ENCODE results near the gene FOS. TPM values are rescaled to one million over a fixed set of nuclear protein-coding genes. Genes with fewer than 3 reads are reported as not detected.

The FOS gene
- total RNA-seq, 1 experiment from 2014 or later, result 23.9 TPM

DNA sequence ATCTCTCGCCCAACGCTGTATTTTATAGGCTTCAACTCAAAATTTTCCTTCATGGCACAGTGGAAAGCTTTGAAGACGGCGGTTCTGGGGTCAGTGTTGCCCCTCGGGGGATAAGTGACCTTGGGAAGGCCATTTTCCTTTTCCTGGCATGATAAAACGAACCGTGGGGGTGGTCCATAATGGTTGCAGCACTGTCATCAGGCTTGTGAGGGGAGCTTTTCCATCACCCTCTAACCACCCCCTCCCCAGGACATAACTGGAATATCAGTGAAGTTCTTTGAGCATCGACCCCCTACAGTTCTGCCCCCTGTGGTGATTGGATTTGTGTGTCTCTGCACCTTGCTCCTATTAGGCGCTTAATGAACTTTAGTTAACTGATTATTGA is 16.0 kb downstream of the FOS start:
- peak; percentile 0; the same call in 1 of the 2 replicates for ATAC-seq
- H3K9me3 Mint-ChIP-seq, result no peaks in the 10 kb centered on the region
- peak overlapping the region; percentile 83 for H3K4me3 Mint-ChIP-seq
- POLR2A ChIA-PET, result interaction anchor here (0.6 to 4.1 kb wide), 13 partner anchors 10 to 370 kb away, joined by 3 to 35 read pairs (median 5); partner anchors contain the start of genes ACYP1, FOS, NEK9 and ZC2HC1C
- H3K36me3 Mint-ChIP-seq, result no peaks in the 10 kb centered on the region
- CTCF ChIA-PET, result interaction anchor here (0.8 to 3.1 kb wide), 12 partner anchors 9 to 434 kb away, joined by 3 to 14 read pairs (median 4); partner anchors contain the start of gene NEK9
- peak; percentile 32 for DNase-seq (ENCODE audit: low spot score)
- peaks cover 12% of the 10 kb centered on the region for H3K4me1 Mint-ChIP-seq
- no peaks in the 10 kb centered on the region; the same call in 1 of the 2 replicates for H3K27me3 Mint-ChIP-seq (ENCODE audit: low read depth)
- peak overlapping the region; percentile 95 for H3K27ac Mint-ChIP-seq
- TF ChIP-seq MYBL2 (CRISPR knock-in tag; IDR thresholded peaks at IDR 0.05), result no peak
- TF ChIP-seq, protein P1, sequence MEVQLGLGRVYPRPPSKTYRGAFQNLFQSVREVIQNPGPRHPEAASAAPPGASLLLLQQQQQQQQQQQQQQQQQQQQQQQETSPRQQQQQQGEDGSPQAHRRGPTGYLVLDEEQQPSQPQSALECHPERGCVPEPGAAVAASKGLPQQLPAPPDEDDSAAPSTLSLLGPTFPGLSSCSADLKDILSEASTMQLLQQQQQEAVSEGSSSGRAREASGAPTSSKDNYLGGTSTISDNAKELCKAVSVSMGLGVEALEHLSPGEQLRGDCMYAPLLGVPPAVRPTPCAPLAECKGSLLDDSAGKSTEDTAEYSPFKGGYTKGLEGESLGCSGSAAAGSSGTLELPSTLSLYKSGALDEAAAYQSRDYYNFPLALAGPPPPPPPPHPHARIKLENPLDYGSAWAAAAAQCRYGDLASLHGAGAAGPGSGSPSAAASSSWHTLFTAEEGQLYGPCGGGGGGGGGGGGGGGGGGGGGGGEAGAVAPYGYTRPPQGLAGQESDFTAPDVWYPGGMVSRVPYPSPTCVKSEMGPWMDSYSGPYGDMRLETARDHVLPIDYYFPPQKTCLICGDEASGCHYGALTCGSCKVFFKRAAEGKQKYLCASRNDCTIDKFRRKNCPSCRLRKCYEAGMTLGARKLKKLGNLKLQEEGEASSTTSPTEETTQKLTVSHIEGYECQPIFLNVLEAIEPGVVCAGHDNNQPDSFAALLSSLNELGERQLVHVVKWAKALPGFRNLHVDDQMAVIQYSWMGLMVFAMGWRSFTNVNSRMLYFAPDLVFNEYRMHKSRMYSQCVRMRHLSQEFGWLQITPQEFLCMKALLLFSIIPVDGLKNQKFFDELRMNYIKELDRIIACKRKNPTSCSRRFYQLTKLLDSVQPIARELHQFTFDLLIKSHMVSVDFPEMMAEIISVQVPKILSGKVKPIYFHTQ (CRISPR knock-in tag; IDR thresholded peaks at IDR 0.05), result 0 out of 2 replicates have a peak, but pooled peaks have one; percentile 36
- TF ChIP-seq, protein P2, sequence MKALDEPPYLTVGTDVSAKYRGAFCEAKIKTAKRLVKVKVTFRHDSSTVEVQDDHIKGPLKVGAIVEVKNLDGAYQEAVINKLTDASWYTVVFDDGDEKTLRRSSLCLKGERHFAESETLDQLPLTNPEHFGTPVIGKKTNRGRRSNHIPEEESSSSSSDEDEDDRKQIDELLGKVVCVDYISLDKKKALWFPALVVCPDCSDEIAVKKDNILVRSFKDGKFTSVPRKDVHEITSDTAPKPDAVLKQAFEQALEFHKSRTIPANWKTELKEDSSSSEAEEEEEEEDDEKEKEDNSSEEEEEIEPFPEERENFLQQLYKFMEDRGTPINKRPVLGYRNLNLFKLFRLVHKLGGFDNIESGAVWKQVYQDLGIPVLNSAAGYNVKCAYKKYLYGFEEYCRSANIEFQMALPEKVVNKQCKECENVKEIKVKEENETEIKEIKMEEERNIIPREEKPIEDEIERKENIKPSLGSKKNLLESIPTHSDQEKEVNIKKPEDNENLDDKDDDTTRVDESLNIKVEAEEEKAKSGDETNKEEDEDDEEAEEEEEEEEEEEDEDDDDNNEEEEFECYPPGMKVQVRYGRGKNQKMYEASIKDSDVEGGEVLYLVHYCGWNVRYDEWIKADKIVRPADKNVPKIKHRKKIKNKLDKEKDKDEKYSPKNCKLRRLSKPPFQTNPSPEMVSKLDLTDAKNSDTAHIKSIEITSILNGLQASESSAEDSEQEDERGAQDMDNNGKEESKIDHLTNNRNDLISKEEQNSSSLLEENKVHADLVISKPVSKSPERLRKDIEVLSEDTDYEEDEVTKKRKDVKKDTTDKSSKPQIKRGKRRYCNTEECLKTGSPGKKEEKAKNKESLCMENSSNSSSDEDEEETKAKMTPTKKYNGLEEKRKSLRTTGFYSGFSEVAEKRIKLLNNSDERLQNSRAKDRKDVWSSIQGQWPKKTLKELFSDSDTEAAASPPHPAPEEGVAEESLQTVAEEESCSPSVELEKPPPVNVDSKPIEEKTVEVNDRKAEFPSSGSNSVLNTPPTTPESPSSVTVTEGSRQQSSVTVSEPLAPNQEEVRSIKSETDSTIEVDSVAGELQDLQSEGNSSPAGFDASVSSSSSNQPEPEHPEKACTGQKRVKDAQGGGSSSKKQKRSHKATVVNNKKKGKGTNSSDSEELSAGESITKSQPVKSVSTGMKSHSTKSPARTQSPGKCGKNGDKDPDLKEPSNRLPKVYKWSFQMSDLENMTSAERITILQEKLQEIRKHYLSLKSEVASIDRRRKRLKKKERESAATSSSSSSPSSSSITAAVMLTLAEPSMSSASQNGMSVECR (CRISPR knock-in tag; IDR thresholded peaks at IDR 0.05; ENCODE audit: borderline replicate concordance), result 0 out of 2 replicates have a peak, but pooled peaks have one; percentile 15
- TF ChIP-seq ZNF423 (CRISPR knock-in tag; IDR thresholded peaks at IDR 0.05), result 0 out of 2 replicates have a peak, but pooled peaks have one; percentile 14

DNA sequence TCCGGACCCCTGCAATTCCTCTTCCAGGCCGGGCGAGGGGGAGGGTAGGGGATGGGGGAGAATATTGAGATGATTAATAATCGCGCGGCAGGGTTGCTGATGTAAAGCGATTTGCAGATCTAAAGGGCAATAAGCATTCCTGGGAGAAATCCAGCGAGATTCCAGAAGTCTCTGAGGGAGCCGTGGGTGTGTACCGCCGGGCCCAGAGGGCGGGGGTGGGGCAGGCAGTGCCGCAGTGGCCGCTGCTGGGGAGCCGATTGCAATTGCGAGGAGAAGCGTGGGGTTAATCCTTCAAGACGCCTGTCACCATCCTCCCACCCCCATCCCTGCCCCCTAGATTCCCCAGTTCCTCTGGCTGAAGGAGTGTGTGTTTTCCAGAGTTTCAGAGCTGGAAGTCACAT is 16.4 kb downstream of the FOS start:
- ChIA-PET CTCF (interaction anchor here (0.7 to 3.1 kb wide), 19 partner anchors 9 to 434 kb away, joined by 3 to 14 read pairs (median 4); partner anchors contain the start of gene NEK9), POLR2A (interaction anchor here (0.6 to 4.1 kb wide), 12 partner anchors 10 to 495 kb away, joined by 3 to 35 read pairs (median 6); partner anchors contain the start of genes FOS, NEK9, PGF and ZC2HC1C)
- Mint-ChIP-seq H3K27me3 (ENCODE audit: low read depth) (no peaks in the 10 kb centered on the region; the same call in 1 of the 2 replicates), H3K4me1 (peaks cover 12% of the 10 kb centered on the region), H3K36me3 (no peaks in the 10 kb centered on the region), H3K4me3 (peak overlapping the region; percentile 83), H3K9me3 (no peaks in the 10 kb centered on the region), H3K27ac (peak overlapping the region; percentile 95)
- ATAC-seq, result no peak
- no peak for TF ChIP-seq CREB1 (CRISPR knock-in tag; IDR thresholded peaks at IDR 0.05)
- TF ChIP-seq ZNF232 (CRISPR knock-in tag; IDR thresholded peaks at IDR 0.05), result no peak
- TF ChIP-seq SP1 (CRISPR knock-in tag; conservative IDR thresholded peaks at IDR 0.05), result no peak
- TF ChIP-seq NR2C2 (CRISPR knock-in tag; IDR thresholded peaks at IDR 0.05), result no peak
- no peak for TF ChIP-seq RELA (CRISPR knock-in tag; IDR thresholded peaks at IDR 0.05; ENCODE audit: borderline replicate concordance)
- no peak for TF ChIP-seq ZBTB21 (CRISPR knock-in tag; IDR thresholded peaks at IDR 0.05; ENCODE audit: borderline replicate concordance)
- DNase-seq (ENCODE audit: low spot score), result peak; percentile 50

DNA sequence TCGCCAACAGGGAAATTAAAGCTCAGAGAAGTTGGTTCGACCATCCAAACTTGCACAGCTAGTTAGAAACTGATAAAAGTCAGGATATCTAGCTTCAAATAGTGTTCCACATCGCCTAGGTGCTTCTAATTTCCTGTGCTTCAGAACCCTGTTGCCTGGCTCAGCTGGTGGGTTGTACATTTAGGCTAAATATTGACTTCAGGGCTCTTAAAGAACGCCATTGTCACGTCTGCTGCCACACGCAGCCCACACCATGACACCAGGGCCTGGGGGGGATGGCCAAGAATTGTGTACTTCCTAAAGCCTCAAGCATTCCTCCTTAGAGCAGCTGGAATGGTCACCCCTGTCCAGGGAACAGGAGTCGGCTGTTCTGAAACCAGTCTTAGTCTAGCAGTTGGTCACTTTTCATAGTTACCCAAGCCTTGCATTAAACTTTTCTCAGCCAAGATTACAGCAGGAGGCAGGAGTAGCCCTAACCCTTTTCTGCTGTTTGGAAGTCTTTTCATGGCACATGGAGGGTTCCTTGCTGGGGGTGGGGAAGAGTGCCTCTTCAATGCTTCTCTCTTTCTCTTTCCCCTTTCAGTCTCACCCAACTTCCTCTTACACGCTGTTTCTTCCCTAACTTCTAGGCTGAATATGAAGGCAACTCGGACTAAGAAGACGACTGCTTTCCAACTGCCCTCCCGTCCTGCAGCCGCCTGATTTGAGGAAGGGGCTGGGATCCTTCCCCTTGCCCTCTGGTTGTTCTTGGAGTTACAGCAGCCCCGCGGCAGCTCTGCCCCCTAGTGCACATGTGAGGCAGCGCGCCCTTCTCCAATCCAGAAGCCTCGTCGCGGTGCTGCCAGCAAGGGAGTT is 17.1 kb downstream of the FOS start:
- peak; percentile 47 for ATAC-seq
- POLR2A ChIA-PET, result interaction anchor here (0.6 to 4.1 kb wide), 9 partner anchors 18 to 495 kb away, joined by 3 to 35 read pairs (median 5); partner anchors contain the start of genes FOS, NEK9, PGF and ZC2HC1C
- no peak for TF ChIP-seq TP53 (CRISPR knock-in tag; IDR thresholded peaks at IDR 0.05)
- TF ChIP-seq ESRRA (CRISPR knock-in tag; IDR thresholded peaks at IDR 0.05; ENCODE audit: borderline replicate concordance), result no peak
- TF ChIP-seq, protein P3, sequence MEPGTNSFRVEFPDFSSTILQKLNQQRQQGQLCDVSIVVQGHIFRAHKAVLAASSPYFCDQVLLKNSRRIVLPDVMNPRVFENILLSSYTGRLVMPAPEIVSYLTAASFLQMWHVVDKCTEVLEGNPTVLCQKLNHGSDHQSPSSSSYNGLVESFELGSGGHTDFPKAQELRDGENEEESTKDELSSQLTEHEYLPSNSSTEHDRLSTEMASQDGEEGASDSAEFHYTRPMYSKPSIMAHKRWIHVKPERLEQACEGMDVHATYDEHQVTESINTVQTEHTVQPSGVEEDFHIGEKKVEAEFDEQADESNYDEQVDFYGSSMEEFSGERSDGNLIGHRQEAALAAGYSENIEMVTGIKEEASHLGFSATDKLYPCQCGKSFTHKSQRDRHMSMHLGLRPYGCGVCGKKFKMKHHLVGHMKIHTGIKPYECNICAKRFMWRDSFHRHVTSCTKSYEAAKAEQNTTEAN (CRISPR knock-in tag; IDR thresholded peaks at IDR 0.05), result no peak
- TF ChIP-seq, protein P4, sequence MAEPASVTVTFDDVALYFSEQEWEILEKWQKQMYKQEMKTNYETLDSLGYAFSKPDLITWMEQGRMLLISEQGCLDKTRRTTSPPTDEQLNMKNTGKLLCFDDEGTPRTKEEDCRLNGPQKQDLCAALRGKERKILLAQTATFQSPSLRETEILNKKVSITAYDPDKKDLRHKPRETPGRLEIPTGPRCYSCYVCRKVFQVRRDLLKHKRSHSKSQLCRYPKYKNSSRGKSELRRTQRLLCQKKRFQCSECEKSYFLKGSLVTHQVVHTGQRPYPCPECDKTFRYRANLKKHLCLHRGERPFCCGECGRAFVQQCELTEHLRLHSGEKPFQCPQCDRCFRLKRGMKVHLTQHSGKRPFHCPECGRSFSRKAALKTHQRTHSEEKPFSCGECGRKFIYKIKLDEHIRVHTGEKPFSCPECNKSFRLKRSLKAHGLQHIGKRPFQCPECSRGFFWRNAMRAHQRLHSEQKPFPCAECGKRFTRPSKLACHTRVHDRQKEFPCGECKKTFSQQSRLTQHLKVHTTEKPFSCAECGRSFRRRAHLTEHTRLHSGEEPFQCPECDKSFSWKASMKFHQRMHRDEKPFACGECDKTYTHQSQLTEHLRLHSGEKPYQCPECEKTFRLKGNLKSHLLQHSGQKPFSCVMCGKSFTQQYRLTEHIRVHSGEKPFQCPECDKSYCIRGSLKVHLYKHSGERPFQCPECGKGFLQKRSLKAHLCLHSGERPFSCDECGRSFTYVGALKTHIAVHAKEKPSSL (CRISPR knock-in tag; conservative IDR thresholded peaks at IDR 0.05), result no peak
- TF ChIP-seq GABPB1 (CRISPR knock-in tag; IDR thresholded peaks at IDR 0.05), result peak; percentile 30; the same call in 1 of the 2 replicates
- TF ChIP-seq, protein P5, sequence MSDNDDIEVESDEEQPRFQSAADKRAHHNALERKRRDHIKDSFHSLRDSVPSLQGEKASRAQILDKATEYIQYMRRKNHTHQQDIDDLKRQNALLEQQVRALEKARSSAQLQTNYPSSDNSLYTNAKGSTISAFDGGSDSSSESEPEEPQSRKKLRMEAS (CRISPR knock-in tag; IDR thresholded peaks at IDR 0.05), result 0 out of 2 replicates have a peak, but pooled peaks have one; percentile 25
- no peak for TF ChIP-seq TEAD1 (CRISPR knock-in tag; IDR thresholded peaks at IDR 0.05)

More for the DNA sequence above, 17.1 kb downstream of the FOS start:
- Mint-ChIP-seq H3K4me3 (peak overlapping the region; percentile 83), H3K4me1 (peaks cover 12% of the 10 kb centered on the region), H3K27me3 (ENCODE audit: low read depth) (no peaks in the 10 kb centered on the region; the same call in 1 of the 2 replicates), H3K27ac (peak overlapping the region; percentile 90), H3K9me3 (no peaks in the 10 kb centered on the region), H3K36me3 (no peaks in the 10 kb centered on the region)
- CTCF ChIA-PET, result interaction anchor here (0.5 to 3.1 kb wide), 24 partner anchors 8 to 435 kb away, joined by 3 to 14 read pairs (median 4); no protein-coding TSS in a partner anchor
- DNase-seq (ENCODE audit: low spot score), result peak; percentile 90

Data from WTC11 (cell line).